GM04503 (cell line): ENCODE measurements around the gene LONP2.
"Not testable (repeated sequence)": the region's sequence is repeated elsewhere in the genome, so short reads cannot be mapped to it uniquely, and the experiment has no call there.

Source experiments
- DNase-seq: peaks from one replicate; pipeline ENCODE4 v3.0.0-alpha.2; 2012; ENCODE audit warnings: low read depth

The LONP2 gene

GRCh38 chr16:48292452-48292851, 48.4 kb downstream of the LONP2 start:
- DNase-seq = no peak

DNA sequence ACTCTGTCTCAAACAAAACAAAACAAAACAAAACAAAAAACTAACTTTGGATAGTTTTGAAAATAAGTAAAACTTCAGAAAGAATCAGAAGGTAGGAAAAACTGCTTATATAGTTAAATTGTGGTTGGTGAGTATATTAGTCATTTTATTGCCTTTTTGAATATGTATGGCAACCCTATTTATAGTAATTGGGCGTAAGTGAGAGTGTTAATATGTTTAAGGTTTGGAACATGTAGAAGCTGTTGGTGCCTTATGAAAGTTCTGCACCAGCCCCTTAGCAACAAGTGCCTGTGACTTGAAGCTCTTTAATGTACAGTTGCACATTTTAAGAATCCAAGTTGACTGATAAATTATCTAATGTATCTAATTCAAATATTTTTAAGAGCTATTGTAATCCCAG, 50.6 kb downstream of the LONP2 start:
- no peak for DNase-seq

DNA sequence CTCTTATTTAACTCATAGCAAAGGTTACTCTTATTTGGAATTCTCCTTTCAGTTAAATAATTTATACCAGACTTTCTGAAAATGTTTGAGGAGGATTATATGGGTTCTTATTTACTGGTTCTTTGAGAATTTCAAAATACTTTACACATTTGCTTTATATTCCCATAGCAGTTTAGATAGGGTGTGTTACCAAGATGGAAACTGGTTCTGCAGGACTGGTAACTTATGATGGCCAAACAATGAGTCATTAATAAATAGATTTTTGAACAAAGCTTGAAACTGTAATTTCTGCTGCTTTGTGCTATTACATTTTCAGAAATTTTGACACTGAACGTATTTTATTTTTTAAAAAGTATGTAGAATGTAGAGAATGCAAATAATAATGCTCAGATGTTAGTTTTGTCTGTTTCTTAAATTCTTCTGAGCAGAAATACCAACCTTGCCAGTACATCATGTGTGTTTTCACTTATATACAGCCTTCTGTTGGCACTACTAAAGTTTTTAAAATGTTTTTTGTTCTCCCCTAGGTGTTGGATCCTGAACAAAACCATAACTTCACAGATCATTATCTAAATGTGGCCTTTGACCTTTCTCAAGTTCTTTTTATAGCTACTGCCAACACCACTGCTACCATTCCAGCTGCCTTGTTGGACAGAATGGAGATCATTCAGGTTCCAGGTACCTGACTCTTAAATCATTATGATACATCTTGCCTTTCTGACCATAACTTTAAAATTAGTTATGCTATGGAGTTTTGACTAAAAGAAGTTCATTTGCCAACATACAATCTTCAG, 51.6 kb downstream of the LONP2 start:
- no peak for DNase-seq

DNA sequence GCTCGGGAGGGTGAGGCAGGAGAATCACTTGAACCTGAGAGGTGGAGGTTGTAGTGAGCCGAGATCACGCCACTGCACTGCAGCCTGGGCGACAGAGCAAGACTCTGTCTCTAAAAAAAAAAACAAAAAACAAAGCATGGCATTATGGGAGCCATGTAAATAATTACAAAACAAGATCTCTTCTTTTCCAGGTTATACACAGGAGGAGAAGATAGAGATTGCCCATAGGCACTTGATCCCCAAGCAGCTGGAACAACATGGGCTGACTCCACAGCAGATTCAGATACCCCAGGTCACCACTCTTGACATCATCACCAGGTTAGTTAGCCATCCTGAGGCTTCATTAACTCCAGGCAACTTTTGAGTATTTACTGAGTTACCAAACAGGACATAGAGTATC, 55.4 kb downstream of the LONP2 start:
- DNase-seq = no peak

DNA sequence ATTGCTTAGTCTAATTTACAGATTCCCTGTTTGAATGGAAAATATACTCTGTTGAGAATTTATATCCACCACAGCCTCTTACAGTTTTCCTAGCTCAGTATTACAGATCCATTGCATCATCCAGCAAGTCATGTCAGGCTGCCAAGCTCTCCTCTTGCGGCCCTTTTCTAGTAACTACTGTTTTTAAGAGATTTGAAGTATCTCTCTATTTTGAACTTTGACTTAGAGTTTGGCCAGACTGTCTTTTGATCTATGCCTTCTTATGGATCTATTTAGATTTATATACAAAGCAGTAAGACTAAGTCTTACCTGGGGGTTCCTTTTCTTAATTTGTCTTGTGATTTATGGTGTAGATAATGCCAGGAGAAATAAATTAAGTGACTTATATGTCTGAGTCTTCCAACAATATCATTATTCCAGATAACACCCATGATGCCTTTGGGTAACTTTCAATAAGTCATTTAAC, 56.3 kb downstream of the LONP2 start:
- no peak for DNase-seq

- no peak for DNase-seq
Observed at GRCh38 chr16:48308535-48308934, 64.4 kb downstream of the LONP2 start.

DNA sequence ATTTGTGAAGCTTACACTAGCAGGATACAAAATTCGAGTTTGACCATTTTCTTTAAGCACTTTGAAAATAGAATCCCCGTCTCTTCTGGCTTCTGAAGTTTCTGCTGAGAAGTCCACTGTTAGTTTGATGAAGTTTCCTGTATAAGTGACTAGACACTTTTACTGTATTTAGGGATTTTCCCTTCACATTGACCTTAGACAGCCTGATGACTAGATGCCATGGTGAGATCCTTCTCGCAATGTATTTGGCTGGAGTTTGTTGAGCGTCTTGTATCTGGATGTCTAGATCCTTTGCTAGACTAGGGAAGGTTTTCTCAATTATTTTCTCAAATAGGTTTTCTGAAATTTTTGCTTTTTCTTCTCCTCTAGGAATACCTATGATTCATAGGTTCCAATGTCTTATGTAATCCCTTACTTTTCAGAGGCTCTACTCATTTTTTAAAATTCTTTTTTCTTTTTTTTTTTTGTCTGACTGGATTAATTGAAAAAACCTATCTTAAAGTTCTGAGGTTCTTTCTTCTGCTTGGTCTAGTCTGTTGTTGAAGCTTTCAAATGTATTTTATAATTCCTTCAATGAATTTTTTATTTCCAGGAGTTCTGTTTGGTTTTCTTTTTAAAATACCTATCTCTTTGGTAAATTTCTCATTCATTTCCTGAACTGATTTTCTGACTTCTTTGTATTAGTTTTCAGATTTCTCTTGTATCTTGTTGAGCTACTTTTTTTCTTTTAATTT, 67.0 kb downstream of the LONP2 start:
- no peak for DNase-seq

- not testable (repeated sequence) for DNase-seq
Observed at GRCh38 chr16:48313905-48314304, 69.8 kb downstream of the LONP2 start.

DNA sequence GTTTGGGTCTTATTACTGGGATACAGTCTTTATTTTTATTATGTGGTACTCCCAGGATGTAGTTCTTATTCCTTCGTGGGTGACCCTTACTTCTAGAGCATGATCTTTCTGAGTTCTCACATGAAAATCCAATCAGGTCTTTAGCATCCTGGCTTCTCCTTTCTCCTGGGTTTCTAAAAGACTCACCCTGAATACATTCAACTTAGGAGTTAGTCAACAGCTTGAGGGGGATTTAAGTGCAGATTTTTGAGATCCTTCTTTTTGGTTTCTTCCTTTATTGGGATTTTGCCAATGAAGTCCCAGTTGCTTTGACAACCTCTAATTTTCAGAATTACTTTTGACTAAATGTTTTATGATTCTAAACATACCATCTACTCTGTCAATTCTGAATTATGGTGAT, 72.9 kb downstream of the LONP2 start:
- no peak for DNase-seq

- DNase-seq = peak; percentile 34
Observed at GRCh38 chr16:48317614-48318315, 73.7 kb downstream of the LONP2 start.

- no peak for DNase-seq
Observed at GRCh38 chr16:48318630-48319029, 74.5 kb downstream of the LONP2 start.

DNA sequence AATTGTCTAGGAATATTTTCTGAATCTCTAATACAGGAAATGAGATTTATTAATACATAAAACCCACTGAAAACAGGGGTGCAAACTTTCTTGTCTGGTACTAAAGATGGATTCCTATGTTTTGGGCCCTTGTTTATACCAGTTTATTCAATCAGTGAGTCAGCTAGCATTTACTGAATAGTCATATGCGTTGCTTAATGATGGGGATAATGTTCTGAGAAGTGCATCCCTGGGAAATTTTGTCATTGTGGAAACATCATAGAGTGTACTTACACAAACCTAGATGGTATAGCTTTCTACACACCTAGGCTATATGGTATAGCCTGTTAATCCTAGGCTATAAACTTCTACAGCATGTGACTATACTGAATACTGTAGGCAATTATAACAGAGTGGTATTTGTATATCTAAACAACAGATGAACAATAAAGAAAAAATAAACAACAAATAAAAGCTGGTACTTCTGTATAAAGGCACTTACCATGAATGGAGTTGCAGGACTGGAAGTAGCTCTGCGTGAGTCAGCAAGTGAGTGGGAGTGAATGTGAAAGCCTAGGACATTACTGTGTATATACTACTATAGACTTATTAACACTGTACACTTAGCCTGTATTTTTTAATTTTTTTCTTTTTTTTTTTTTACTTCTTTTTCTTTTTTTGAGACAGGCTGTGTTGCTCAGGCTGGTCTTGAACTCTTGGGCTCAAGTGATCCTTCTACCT, 77.4 kb downstream of the LONP2 start:
- DNase-seq = no peak

DNA sequence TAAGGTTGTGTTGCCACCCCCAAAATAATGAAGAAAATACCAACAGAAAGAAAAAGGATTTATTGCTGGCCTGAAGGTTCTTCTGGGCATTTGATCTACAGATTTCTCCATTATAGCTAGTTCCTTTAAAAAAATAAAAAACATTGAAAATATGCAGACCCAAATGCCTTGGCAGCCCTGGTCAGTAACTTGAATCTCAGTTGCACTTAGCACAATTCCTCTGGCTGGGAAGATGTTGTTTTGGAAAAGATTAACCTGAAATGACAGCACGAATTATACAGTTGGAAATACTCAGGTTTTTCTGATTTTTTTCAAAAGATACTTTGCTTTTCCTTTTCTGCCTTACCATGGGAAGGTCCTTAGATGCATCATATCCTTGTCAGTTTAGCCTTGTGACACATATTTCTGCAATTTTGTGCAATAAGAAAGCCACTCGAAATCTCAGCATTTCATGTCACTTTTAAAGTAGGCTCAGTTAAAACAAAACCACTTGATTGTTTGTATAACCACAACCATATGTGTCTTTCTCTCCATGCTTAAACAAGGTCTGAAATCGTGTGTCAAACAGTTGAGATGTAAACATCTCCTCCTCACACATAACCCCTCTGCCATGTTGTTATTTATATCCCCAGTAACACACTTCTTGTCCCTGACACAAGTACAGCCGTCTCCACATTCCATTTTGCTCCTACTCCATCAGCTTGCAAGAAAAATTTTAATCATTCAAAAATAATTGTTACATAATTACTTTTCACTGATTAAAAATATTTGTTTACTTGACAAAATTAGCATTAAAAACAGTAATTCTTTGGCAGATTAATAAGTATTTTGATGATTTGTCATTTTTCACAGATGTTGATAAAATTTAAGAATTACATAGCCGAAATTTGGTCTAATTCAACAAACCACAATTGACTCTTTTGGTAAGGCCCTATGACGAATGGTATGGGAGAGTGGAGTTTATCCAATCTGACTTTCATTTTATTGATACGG, 80.0 kb downstream of the LONP2 start:
- no peak for DNase-seq

DNA sequence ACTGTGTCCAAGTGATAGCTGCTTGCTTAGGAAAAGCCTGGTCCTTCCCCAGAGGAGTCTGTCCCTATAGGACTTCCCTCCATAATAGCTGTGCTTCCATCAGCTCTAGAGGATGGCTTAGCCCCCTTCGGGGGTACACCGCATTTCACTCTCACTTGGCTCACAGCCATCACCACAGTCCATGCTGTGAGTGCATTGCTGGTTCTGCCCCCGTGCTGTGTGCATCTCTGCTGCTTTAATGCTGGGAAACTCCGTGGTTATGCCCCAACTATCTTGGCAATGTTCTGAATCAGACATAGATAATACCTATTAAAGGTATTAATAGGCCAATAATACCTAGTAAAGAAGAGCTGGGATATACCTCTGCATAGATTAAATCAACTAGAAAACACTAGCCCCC, 82.8 kb downstream of the LONP2 start:
- no peak for DNase-seq

DNA sequence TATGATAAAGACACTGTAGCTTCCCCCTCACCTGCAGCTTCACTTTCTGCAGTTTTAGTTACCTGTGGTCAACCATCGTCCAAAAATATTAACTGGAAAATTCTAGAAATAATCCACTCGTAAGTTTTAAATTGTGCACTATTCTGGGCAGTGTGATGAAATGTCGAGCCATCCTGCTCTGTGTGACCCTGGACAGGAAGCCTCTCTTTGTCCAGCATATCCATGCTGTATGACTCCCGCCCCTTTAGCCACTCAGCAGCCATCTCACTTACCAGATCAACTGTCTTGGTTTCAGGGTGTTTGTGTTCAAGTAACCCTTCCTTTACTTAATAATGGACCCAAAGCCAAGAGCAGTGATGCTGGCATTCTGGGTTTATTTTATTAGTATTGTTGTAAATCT, 85.0 kb downstream of the LONP2 start:
- DNase-seq = no peak

- no peak for DNase-seq
Observed at GRCh38 chr16:48330189-48330840, 86.2 kb downstream of the LONP2 start.

DNA sequence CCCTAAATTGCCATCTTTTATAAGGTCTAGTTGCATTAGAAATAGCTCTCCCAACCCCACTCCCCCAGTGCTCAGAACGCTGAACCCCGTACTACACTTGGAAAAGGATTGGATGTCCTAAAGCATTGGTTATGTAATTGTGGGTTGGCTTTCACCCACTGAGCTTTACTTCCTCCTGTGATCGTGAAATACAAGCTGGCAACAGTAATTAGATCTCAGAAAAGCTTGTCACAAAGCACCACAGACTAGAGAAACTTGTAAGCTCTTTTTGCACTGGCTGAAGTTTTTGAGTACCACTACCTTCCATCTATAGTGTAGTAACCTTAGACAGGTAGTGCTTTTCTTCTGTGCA, 86.7 kb downstream of the LONP2 start:
- no peak for DNase-seq

- DNase-seq = no peak
Observed at GRCh38 chr16:48332978-48333377, 88.9 kb downstream of the LONP2 start.

GRCh38 chr16:48334325-48334724, 90.2 kb downstream of the LONP2 start:
- no peak for DNase-seq

- no peak for DNase-seq
Observed at GRCh38 chr16:48335961-48336360, 91.9 kb downstream of the LONP2 start.

GRCh38 chr16:48340054-48340453, 96.0 kb downstream of the LONP2 start:
- no peak for DNase-seq
